GM21737 (cell line): ENCODE results near the gene C10orf67.
"Not testable (repeated sequence)": the region's sequence is repeated elsewhere in the genome, so short reads cannot be mapped to it uniquely, and the experiment has no call there.

Source experiments
- ATAC-seq: cut with Tn5 transposase; IDR thresholded peaks from one replicate; pipeline ENCODE4 v1.9.1; 2021; ENCODE audit warnings: mild to moderate bottlenecking, moderate library complexity; ENCODE audit not compliant: unreplicated experiment

C10orf67 gene

DNA sequence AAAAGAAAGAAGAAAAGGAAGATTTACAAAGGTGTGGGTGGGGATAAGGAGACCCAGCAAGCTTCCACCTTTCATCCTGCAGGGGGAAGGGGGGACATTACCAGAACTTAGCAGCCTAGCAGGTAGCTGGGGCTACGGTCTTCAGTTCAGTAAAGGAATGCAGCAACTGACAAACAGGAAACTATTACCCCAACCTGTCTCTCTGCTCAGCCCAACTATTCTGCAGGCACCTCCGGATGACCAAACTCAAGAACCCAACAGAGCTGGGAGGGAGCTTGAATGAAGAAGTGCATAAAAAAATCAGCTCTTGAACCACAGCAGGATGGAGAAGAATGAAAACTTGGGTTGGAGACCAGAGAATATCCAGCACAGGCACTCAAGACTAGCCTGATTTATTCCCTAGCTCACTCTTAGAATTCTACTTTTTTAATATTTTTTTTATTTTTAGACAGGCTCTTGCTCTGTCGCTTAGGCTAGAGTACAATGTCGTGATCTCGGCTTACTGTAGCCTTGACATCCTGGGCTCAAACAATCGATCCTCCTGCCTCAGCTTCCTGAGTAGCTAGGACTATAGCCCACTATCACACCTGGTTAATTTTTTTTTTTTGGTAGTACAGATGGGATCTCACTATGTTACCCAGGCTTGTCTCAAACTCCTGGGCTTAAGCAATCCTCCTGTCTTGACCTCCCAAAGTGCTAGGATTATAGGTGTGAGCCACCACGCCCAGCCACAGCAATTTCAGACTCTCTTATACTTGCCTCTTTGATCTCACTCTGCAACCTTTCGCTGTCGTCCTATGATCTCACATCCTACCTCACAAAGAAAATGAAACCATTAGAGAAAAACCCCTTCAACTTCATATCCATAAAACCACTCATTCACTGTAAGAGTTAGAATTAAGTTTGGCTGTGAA, 18.5 kb upstream of the C10orf67 start:
- ATAC-seq = peak; percentile 30

DNA sequence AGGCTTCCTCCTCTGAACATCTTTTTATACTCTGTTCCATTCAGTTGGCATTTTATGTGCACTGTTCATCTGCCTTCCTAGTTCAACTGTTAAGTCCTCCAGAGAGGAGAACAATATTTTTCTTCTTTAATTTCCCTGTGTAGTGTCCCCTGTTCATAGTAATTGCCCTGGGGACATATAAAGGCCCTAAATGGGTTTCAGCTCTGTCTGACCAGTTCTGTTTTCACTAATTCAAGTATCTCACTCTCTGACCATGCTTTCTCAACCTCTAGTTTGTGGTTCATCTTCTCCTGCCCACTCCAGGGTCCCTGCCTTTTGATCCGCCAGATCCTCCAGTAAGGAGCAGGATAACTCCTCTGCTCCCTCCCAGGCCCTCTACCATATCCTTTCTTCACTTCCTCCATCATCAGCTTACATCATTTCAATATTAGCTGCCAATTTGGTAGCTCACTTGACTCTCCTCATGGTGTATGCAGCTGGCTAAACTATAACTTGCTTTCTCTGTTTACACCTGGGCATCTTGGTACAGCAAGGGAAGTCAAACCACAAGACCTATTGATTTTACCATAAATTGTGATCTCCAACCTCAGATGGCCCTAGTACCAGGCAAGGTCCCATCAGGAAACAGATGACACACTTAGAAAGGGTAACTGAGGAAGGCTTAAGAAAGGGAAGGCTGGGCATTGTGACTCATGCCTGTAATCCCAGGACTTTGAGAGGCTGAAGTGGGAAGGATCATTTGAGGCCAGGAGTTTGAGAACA, 17.7 kb upstream of the C10orf67 start:
- ATAC-seq = peak; percentile 43

DNA sequence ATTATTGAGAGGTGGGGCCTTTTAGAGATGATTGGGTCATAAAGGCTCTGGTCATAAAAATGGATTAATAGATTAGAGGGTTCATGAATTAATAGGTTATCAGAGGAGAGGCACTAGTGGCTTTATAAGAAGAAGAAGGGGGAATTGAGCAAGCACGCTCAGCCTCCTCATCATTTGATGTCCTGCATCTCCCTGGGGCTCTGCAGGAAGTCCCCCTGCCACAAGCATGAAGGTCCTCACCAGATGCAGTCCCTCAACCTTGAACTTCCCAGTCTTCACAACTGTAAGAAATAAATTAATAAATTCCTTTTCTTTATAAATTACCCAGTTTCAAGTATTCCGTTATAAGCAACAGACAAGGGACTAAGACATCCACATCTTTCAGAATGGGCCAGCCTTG, 17.1 kb upstream of the C10orf67 start:
- no peak for ATAC-seq

DNA sequence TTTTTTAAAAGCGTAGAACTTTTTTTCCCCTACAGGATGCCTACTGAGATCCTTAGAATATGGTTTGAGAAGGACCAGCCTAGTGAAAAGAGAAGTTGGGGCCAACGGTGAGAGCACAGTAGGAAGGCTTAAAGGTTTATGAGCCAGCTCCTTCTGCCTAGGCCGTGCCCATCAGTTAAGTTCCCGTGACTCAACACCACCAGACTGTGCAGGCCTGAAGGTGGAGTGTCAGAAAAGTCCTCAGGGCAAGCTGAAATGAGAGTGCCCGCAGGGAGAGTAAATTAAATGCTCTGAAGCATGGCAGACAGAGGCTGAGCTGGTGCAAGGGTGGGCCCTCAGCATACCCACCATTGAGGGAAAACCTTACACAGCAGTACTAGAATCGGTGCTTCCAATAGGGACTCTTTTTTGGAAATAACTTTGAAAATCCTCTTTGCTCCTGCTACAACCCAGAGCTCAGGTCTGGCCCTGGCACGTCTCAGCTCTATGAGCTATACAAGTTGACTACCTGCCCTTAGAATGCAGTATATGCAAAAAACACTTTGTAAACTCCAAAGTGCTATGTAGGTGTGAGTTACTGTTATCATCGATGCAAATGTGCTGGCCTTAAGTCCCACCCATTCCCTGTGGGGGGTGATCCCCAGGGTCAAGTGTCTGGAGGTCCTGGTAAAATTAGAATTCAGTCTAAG, 15.2 kb upstream of the C10orf67 start:
- ATAC-seq = no peak

DNA sequence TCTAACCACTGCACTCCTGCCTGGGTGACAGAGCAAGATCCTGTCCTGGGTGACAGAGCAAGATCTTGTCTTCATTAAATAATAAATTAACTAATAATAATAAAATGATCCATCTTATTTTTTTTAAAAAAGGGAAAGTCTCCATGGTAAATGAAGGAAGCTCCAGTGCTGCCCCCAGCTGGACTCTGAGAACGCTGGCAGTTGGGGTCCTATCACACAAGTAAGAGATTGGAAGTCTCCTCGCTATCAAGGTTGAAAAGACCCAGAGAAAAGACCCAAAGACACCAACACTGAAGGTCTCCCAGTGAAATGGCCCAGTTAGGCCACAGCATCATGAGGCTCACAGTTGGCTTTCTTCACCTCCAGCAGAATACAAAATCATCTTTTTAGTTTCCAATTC, 13.8 kb upstream of the C10orf67 start:
- ATAC-seq = no peak

DNA sequence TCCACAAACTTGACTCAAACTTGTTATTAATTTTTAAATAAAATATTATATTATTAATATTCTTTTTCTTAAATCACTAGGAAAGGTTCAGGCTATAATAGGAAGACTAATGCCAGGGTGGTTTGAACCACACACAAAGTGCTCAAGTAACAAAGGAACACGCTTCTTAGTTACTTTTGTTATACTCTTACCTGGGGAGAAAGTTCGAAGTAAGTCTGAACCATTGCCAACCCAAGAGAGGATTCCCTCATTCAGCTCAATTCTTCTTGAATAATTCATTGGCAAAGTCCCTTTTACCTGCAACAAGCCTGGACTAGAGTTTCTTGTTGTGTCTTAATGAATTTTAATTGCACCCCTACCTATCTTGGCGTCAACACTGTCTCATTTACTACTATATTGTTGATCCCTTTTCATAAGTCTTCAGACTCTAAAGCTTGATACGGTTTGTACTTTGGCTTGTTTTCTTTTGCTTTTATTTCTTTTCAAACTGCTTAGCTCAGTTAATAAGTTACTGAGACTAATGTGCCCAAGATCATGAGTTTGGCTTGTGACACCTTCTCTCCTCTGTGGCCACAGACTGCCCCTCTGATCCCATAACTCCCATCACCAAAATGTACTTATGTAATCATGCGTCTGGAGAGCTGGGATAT, 10.2 kb upstream of the C10orf67 start:
- ATAC-seq = no peak

DNA sequence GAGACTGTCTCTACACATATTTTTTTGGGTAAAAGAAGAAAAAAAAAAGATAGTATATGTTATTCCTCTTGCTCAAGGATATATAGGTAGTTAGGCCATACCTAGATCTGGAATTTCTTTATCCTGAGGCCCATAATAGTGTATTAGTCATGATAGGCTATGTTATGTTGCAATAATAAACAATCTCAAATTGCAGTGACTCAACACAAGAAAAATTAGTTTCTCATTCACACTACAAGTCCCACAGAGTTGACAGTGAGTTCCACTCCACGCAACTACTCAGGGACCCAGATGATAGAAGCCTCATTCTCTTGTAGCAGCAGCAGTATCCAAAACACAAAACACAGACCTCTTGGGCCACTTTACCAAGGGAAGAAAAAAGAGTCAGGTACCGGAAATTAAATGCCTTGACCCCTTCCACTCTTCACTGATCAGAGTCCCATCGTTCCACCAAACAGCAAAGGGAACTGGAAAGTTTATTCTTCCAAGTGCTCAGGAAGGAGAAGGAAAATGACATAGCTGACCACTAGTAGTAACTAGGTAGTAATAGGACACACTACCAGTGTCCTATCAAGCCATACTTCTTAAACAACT, 7.4 kb upstream of the C10orf67 start:
- no peak for ATAC-seq

DNA sequence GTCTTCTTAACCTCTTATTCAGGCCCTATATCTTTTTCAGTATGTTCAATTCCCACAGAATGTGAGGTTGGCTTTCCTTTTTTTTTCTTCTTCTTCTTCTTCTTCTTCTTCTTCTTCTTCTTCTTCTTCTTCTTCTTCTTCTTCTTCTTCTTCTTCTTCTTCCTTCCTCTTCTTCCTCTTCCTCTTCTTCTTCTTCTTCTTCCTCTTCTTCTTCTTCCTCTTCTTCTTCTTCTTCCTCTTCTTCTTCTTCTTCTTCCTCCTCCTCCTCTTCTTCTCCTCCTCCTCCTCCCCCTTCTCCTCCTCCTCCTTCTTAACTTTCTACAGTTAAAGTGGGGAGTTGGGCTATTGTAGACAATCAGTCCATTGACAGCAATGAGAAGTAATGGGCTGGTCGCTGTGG, 6.1 kb upstream of the C10orf67 start:
- ATAC-seq = not testable (repeated sequence)

DNA sequence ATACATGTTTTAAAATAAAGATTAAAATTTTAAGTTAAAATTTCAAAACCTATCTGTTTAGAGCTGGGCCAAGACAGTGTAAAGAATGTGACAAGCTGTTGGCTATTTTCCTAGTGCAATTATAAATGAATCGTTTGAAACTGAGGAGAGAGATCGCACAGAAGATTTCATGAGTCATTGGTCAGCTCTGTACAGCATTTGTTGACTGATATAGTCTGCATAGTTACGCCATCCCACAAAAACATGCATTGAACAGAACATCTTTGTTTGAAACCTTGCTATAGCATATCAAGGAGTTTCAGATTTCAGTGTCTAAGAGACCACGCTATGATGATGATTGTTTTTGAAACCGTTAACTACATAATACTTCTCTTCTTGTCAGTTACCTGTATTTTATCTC, 1.3 kb upstream of the C10orf67 start:
- no peak for ATAC-seq

DNA sequence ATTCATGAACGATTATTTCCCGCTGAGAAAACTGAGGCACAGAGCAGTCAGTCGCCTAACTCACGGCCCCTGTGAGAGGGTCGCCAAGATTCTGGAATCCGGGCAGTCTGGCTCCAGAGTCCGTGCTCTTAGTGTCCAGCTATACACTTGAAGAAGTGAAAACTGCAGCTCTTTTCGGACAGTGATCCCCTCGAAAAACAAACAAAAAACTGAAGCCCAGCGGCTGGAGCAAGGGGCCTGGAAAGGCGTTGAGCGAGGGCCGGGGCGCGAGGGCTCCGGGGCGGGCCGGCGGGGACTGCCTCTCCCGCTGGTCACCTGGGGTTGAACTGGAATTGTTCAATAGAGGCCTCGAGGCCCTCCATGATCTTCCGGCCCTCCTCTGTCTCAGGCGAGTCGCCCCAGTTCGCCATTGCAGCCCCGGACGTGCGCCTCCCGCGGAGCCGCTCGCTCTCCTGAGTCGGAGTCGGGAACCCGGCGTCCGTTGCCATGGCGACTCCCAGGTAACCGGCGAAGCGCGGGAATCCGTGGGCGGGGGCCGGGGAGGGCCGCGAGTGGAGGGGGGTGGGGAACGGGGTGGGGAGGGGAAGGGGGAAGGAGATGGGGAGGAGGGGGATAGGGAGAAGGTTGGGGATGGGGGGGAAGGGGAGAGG, 881 bp downstream of the C10orf67 start:
- ATAC-seq = no peak

DNA sequence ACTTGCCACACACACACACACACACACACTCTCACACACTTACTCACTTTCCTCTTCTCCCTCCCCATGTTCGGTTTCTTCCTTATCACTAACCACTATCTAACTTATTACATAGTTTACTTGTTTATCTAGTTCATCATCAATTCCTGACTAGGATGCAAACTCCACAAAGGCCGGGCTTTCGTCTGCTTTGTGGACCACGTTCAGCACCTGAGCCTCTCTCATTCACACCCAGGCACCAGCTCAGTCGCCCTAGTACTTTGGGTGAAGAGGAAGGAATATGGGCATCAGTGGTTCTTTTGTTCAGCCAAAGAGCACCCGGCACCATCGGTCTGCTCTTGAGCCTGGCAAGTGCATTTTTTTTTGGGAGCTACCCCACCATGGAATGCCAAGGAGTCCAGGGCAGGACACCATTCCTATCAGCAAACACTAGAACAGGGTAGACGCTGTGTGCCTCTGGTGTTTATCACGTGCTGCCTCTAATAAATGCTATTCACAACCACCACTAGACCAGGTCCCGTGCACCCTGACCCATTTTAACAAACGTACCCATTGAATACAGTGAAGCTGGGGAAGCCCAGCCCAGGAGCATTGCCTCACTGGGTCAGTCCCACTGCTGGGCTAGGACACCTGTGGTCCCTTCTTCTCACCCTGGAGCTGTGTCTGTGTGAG, 2.2 kb downstream of the C10orf67 start:
- no peak for ATAC-seq

DNA sequence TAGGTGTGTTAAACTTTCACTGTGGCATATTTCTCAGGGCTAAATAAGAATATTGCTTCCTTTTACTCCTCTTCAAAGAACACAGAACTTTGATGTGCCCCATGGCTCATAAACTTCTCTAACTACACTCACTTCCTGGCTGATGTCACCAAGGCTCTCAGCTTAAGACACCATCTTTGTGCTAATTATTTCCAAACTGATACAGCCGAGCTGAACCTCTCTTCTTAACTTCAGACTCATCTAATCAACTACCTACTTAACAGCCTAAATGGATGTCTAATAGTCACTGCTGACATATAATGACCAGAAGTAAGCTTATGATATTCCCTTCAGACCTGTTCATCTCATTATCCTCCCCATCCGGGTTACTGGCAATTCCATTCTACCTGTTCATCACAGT, 3.6 kb downstream of the C10orf67 start:
- ATAC-seq = no peak

DNA sequence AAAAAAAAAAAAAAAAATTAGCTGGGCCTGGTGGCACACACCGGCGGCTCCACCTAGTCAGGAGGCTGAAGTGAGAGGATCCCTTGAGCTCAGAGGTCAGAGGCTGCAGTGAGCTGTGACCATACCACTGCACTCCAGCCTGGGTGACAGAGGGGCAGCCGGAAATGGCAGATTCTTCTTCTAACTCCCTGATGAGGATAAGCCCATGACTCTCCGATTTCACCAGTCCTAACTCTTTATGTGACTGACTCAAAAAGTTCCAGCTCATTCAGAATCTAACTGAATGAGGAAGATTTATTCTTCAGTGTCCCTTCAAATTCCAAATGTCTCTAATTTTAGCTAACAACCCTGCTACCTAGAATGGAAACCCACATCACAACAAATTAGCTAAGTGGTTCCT, 4.2 kb downstream of the C10orf67 start:
- ATAC-seq = no peak

DNA sequence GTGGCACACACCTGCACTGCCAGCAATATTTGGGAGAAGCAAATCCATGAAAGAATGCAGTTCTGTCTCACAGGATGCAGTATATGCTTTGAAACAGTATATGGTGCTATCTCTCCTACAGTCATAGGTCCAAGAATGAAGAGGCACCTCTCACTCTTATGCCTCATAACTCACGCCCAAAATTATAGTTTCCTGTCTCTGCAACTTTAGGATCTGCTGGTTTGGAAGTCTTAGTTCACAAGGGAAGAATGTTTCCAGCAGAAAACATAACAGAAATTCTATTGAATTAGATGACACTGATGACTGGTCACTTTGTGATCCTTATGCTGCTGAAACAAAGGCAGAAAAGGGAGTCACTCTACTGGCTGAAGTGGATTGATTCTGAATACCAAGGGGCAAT, 5.7 kb downstream of the C10orf67 start:
- ATAC-seq = no peak

DNA sequence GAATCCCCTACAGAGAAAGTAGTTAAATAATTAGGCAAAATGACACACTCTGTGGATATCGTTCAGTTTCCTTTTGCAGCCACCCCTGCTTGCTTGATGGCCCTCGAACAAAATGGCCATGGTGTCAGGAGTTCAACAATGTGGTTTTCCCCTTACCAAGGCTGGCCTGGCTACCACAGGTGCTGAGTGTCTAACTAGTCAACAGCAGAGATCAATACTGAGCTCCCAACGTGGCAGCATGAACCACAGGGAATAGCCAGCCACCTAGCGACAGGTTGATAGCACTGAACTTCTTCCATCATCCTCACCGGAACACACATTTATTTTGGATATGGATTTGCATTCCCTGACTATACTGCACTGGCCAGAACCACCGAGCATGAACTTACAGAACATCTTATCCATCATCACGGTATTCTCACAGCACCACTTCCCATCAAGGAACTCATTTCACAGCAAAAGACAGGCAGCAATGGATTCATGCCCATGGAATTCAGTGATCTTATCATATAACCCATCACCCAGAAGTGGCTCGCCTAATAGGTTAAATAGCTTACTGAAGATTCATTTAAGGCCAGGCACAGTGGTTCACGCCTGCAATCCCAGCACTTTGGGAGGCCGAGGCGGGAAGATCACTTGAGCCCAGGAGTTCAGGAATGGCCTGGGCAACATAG, 6.3 kb downstream of the C10orf67 start:
- ATAC-seq = no peak

DNA sequence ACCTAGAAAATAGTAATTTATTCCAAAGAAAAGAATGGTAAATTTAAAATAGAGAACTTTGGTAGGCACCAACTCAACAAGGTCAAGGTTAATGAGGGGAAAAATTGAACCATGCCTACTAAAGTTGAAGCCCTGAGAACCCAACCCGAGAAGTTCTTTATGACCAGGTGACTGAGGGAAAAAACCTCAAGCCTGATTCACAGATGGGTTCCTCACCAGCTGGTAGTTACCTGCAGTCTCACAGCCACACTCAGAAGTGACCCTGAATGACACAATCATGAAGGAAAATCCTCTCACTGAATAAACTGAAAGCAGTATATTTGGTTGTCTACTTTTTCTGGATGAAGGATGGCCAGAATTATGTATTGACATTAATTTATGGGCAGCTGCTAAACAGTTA, 7.0 kb downstream of the C10orf67 start:
- ATAC-seq = no peak

DNA sequence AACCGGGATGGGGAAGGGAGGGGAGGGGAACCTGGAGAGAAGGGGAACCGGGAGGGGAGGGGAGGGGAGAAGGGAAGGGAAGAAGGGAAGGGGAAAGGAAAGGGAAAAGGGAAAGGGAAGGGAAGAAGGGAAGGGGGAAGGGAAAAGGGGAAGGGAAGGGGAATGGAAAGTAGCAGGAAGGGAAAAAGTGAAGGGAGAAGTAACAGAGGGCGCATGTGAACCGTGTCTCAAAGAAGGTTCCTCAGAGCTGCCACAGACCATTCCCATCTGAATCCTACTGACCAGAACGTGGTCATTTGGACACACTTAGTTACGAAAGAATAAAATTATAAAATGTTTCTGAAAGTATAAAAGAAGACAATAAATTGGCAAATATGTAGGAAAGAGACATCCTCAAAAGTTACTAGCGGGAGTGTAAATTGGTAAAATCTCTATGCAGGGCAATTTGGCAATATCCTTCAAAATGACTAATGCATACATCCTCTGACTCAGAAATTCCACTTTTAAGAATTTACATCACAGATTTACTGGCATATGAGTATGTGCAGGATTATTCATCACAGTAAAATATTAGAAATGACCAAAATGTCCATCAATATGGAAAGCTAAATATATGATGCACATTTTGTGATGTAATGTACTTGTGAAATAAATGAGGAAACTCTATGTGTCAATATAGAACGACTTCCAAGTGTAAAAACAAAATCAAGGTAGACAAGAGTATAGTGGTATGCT, 12.9 kb downstream of the C10orf67 start:
- no peak for ATAC-seq

DNA sequence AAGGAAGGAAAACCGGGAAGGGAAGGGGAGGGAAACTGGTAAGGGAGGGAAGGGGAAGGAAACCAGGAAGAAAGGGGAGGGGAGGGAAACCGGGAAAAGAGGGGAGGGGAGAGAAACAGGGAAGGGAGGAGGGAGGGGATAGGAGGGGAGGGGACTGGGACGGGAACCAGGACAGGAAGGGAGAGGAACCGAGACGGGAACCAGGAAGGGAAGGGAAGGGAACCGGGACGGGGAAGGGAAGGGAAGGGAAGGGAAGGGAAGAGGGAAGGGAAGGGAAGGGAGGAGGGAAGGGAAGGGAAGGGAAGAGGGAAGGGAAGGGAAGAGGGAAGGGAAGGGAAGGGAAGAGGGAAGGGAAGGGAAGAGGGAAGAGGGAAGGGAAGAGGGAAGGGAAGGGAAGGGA, 13.6 kb downstream of the C10orf67 start:
- no peak for ATAC-seq
